GM23338 (cell line): ENCODE data around the gene PCNT.

Experiments
- CTCF ChIP-seq, 2 experiments: fragments of 200-600 bp in 1 of 2; sonication (generic) in 1 of 2; conservative IDR thresholded peaks; 2 replicates each; pipeline versions ENCODE4 v1.5.1 to v1.6.1; 2016 to 2017; ENCODE audit warnings: antibody characterized with exemption in 2 of 2, low read depth in 2 of 2, mild to moderate bottlenecking in 2 of 2, moderate library complexity in 1 of 2
- EZH2 ChIP-seq: fragments of 200-600 bp; sonication (generic); IDR thresholded peaks from one replicate; pipeline ENCODE4 v1.8.0; 2017; ENCODE audit warnings: antibody characterized with exemption, mild to moderate bottlenecking, low read depth; ENCODE audit not compliant: unreplicated experiment
- JUNB ChIP-seq: IDR thresholded peaks from one replicate; pipeline ENCODE4 v1.6.1; 2016; ENCODE audit warnings: antibody characterized with exemption; ENCODE audit not compliant: unreplicated experiment
- TF ChIP-seq, protein P1 (sequence below): IDR thresholded peaks from one replicate; pipeline ENCODE4 v1.6.1; 2018; ENCODE audit warnings: antibody characterized with exemption; ENCODE audit not compliant: unreplicated experiment

DNA sequence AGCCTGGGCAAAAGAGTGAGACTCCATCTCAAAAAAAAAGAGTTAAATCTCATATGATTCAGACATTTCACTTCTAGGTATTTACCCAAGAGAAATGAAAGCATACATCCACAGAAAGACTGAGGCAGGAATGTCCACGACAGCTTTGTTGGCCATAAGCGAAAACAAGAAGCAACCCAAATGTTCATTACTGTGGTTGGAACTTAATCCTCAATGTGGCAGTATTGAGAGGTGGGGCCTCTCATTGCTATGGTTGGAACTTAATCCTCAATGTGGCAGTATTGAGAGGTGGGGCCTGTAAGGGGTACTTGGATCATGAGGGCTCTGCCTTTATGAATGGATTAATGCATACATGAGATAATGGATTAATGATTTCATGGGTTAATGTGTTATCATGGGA, 15.5 kb upstream of the PCNT start:
- TF ChIP-seq CTCF (conservative IDR thresholded peaks at IDR 0.05; ENCODE audit: low read depth in 2 of 2), result no peak
- no peak for TF ChIP-seq EZH2
- TF ChIP-seq, protein P1, sequence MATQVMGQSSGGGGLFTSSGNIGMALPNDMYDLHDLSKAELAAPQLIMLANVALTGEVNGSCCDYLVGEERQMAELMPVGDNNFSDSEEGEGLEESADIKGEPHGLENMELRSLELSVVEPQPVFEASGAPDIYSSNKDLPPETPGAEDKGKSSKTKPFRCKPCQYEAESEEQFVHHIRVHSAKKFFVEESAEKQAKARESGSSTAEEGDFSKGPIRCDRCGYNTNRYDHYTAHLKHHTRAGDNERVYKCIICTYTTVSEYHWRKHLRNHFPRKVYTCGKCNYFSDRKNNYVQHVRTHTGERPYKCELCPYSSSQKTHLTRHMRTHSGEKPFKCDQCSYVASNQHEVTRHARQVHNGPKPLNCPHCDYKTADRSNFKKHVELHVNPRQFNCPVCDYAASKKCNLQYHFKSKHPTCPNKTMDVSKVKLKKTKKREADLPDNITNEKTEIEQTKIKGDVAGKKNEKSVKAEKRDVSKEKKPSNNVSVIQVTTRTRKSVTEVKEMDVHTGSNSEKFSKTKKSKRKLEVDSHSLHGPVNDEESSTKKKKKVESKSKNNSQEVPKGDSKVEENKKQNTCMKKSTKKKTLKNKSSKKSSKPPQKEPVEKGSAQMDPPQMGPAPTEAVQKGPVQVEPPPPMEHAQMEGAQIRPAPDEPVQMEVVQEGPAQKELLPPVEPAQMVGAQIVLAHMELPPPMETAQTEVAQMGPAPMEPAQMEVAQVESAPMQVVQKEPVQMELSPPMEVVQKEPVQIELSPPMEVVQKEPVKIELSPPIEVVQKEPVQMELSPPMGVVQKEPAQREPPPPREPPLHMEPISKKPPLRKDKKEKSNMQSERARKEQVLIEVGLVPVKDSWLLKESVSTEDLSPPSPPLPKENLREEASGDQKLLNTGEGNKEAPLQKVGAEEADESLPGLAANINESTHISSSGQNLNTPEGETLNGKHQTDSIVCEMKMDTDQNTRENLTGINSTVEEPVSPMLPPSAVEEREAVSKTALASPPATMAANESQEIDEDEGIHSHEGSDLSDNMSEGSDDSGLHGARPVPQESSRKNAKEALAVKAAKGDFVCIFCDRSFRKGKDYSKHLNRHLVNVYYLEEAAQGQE, result no peak
- no peak for TF ChIP-seq JUNB
